ENCODE data around the gene SMC5.

GRCh38 chr9:70390933-70391341, 132.2 kb downstream of the SMC5 start:
- TF ChIP-seq, protein P1, sequence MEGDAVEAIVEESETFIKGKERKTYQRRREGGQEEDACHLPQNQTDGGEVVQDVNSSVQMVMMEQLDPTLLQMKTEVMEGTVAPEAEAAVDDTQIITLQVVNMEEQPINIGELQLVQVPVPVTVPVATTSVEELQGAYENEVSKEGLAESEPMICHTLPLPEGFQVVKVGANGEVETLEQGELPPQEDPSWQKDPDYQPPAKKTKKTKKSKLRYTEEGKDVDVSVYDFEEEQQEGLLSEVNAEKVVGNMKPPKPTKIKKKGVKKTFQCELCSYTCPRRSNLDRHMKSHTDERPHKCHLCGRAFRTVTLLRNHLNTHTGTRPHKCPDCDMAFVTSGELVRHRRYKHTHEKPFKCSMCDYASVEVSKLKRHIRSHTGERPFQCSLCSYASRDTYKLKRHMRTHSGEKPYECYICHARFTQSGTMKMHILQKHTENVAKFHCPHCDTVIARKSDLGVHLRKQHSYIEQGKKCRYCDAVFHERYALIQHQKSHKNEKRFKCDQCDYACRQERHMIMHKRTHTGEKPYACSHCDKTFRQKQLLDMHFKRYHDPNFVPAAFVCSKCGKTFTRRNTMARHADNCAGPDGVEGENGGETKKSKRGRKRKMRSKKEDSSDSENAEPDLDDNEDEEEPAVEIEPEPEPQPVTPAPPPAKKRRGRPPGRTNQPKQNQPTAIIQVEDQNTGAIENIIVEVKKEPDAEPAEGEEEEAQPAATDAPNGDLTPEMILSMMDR (IDR thresholded peaks at IDR 0.05) = no peak
- no peak for TF ChIP-seq POLR2A (IDR thresholded peaks at IDR 0.05)

Measured in uterus (tissue), 2 donors.